Measurements from ENCODE around the gene NLGN1.

GRCh38 chr3:173397161-173398110 is at the start of gene NLGN1:
- TF ChIP-seq LEF1 (IDR thresholded peaks at IDR 0.05; ENCODE audit: borderline replicate concordance) (no peak), BHLHE40 (IDR thresholded peaks at IDR 0.05; ENCODE audit: borderline replicate concordance) (no peak), FOXA1 (IDR thresholded peaks at IDR 0.05) (no peak), SP1 (IDR thresholded peaks at IDR 0.05) (no peak), ELF4 (IDR thresholded peaks at IDR 0.05) (no peak), NFRKB (IDR thresholded peaks at IDR 0.05) (no peak), ARNT (IDR thresholded peaks at IDR 0.05) (no peak), L3MBTL2 (conservative IDR thresholded peaks at IDR 0.05) (peak; percentile 29; the same call in 1 of the 2 replicates), HDGF (IDR thresholded peaks at IDR 0.05; ENCODE audit: borderline replicate concordance) (no peak), SUZ12 (IDR thresholded peaks at IDR 0.05) (no peak)
- TF ChIP-seq, protein P1, sequence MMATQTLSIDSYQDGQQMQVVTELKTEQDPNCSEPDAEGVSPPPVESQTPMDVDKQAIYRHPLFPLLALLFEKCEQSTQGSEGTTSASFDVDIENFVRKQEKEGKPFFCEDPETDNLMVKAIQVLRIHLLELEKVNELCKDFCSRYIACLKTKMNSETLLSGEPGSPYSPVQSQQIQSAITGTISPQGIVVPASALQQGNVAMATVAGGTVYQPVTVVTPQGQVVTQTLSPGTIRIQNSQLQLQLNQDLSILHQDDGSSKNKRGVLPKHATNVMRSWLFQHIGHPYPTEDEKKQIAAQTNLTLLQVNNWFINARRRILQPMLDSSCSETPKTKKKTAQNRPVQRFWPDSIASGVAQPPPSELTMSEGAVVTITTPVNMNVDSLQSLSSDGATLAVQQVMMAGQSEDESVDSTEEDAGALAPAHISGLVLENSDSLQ (IDR thresholded peaks at IDR 0.05), result no peak
